Hepatocyte (in vitro differentiated cells): Measurements from ENCODE around the gene COL5A1. TPM values are rescaled to one million over a fixed set of nuclear protein-coding genes. Genes with fewer than 3 reads are reported as not detected.

Source experiments
- DNase-seq: peaks from one replicate; pipeline ENCODE4 v3.0.0-alpha.2; 2016; ENCODE audit warnings: low spot score
- H2AFZ ChIP-seq: fragments of 200-600 bp; sonication (generic); 2 replicates; pipeline ENCODE4 v1.6.0; 2016; ENCODE audit warnings: antibody characterized with exemption, mild to moderate bottlenecking
- H3K27ac ChIP-seq: fragments of 200-600 bp; sonication (generic); 2 replicates; pipeline ENCODE4 v1.5.1; 2016; ENCODE audit warnings: mild to moderate bottlenecking
- H3K27me3 ChIP-seq: fragments of 200-600 bp; sonication (generic); 2 replicates; pipeline ENCODE4 v1.6.1; 2016
- H3K36me3 ChIP-seq: fragments of 200-600 bp; sonication (generic); replicated peaks from 2 replicates; pipeline ENCODE4 v1.5.1; 2016; ENCODE audit warnings: low read depth; ENCODE audit not compliant: insufficient read depth
- H3K4me1 ChIP-seq: fragments of 200-600 bp; sonication (generic); 2 replicates; pipeline ENCODE4 v1.5.1; 2016; ENCODE audit warnings: mild to moderate bottlenecking, moderate library complexity; ENCODE audit not compliant: insufficient read depth
- H3K4me2 ChIP-seq: fragments of 200-600 bp; sonication (generic); 2 replicates; pipeline ENCODE4 v1.6.0; 2016
- H3K4me3 ChIP-seq: fragments of 200-600 bp; sonication (generic); 2 replicates; pipeline ENCODE4 v1.5.1; 2016; ENCODE audit warnings: mild to moderate bottlenecking
- H3K79me2 ChIP-seq: fragments of 200-600 bp; sonication (generic); 2 replicates; pipeline ENCODE4 v1.6.0; 2017; ENCODE audit warnings: mild to moderate bottlenecking
- H3K9me2 ChIP-seq: fragments of 200-600 bp; sonication (generic); replicated peaks from 2 replicates; pipeline ENCODE4 v1.6.0; 2017; ENCODE audit warnings: mild to moderate bottlenecking; ENCODE audit not compliant: insufficient read depth
- H3K9me3 ChIP-seq: fragments of 200-600 bp; sonication (generic); 2 replicates; pipeline ENCODE4 v1.5.1; 2016; ENCODE audit warnings: low read depth, mild to moderate bottlenecking
- H4K20me1 ChIP-seq: fragments of 200-600 bp; sonication (generic); 2 replicates; pipeline ENCODE4 v1.6.0; 2016; ENCODE audit warnings: mild to moderate bottlenecking; ENCODE audit not compliant: insufficient read depth, poor library complexity, severe bottlenecking
- CTCF ChIP-seq: fragments of 200-600 bp; sonication (generic); IDR thresholded peaks from 2 replicates; pipeline ENCODE4 v1.5.1; 2016; ENCODE audit warnings: antibody characterized with exemption, mild to moderate bottlenecking; ENCODE audit not compliant: poor library complexity
- EZH2 ChIP-seq: fragments of 200-600 bp; sonication (generic); IDR thresholded peaks from 2 replicates; pipeline ENCODE4 v1.6.1; 2016; ENCODE audit warnings: antibody characterized with exemption, mild to moderate bottlenecking, borderline replicate concordance
- EZH2phosphoT487 ChIP-seq: fragments of 200-600 bp; sonication (generic); IDR thresholded peaks from one replicate; pipeline ENCODE4 v1.6.1; 2018; ENCODE audit warnings: antibody characterized with exemption, mild to moderate bottlenecking, low read depth, moderate library complexity; ENCODE audit not compliant: unreplicated experiment, severe bottlenecking
- WGBS: methylation state at CpG from one replicate; pipeline ENCODE4 v1.1.6; 2016; ENCODE audit warnings: low lambda C conversion rate; ENCODE audit errors: missing lambda C conversion rate; 5-methylcytosine and 5-hydroxymethylcytosine counted together
- polyA plus RNA-seq: library from polyadenylated mRNA; unstranded; fragments of >200 nt; fragmentation: Nextera tagmentation; extraction: Ambion mirVana; gene quantifications from 2 replicates; pipeline ENCODE4 v1.2.1, GENCODE V29; 2016
- total RNA-seq: library from RNA; depleted of rRNA; stranded (reverse); fragments of >200 nt; gene quantifications from 2 replicates; pipeline ENCODE4 v1.2.3, GENCODE V29; 2014

Gene COL5A1
- total and polyA plus RNA-seq, 2 experiments from 2014 or later, result 342 to 347 TPM

- Histone ChIP-seq H3K9me3 (no peaks in the 10 kb centered on the region), H3K36me3 (no peaks in the 10 kb centered on the region), H2AFZ (no peak overlapping the region), H4K20me1 (no peaks in the 10 kb centered on the region), H3K4me2 (no peak overlapping the region), H3K4me3 (no peak overlapping the region), H3K27ac (no peak overlapping the region), H3K9me2 (no peaks in the 10 kb centered on the region), H3K4me1 (no peaks in the 10 kb centered on the region), H3K27me3 (no peaks in the 10 kb centered on the region), H3K79me2 (no peaks in the 10 kb centered on the region)
- no peak for DNase-seq
- 86% methylated on average over 8 of the region's 8 CpGs for WGBS
- TF ChIP-seq EZH2 (no peak), CTCF (no peak), EZH2phosphoT487 (no peak)
These were observed 203.2 kb downstream of the COL5A1 start for GRCh38 chr9:134844821-134845220.

- 87% methylated on average over 16 of the region's 16 CpGs for WGBS
- no peaks in the 10 kb centered on the region for H4K20me1 ChIP-seq
- H3K9me2 ChIP-seq, result no peaks in the 10 kb centered on the region
- H3K9me3 ChIP-seq, result no peaks in the 10 kb centered on the region
- H3K36me3 ChIP-seq, result no peaks in the 10 kb centered on the region
- no peak overlapping the region for H3K27ac ChIP-seq
- no peak overlapping the region for H3K4me2 ChIP-seq
- no peak for TF ChIP-seq EZH2phosphoT487
- TF ChIP-seq CTCF, result no peak
- TF ChIP-seq EZH2, result no peak
- no peaks in the 10 kb centered on the region for H3K27me3 ChIP-seq
- H3K4me3 ChIP-seq, result no peak overlapping the region
- H3K4me1 ChIP-seq, result no peaks in the 10 kb centered on the region
- no peaks in the 10 kb centered on the region for H3K79me2 ChIP-seq
- DNase-seq, result no peak
- no peak overlapping the region for H2AFZ ChIP-seq
These were observed 204.6 kb downstream of the COL5A1 start for GRCh38 chr9:134846187-134846586.

- no peaks in the 10 kb centered on the region for H3K4me1 ChIP-seq
- no peak overlapping the region for H3K27ac ChIP-seq
- H3K79me2 ChIP-seq, result no peaks in the 10 kb centered on the region
- WGBS, result 87% methylated on average over 1 of the region's 1 CpG
- no peaks in the 10 kb centered on the region for H3K9me2 ChIP-seq
- no peak for TF ChIP-seq EZH2phosphoT487
- no peak for TF ChIP-seq EZH2
- TF ChIP-seq CTCF, result no peak
- DNase-seq, result no peak
- no peaks in the 10 kb centered on the region for H4K20me1 ChIP-seq
- no peak overlapping the region for H2AFZ ChIP-seq
- no peaks in the 10 kb centered on the region for H3K27me3 ChIP-seq
- H3K36me3 ChIP-seq, result no peaks in the 10 kb centered on the region
- H3K4me2 ChIP-seq, result no peak overlapping the region
- H3K4me3 ChIP-seq, result no peak overlapping the region
- no peaks in the 10 kb centered on the region for H3K9me3 ChIP-seq
These were observed 205.1 kb downstream of the COL5A1 start for GRCh38 chr9:134846699-134847098.

- no peaks in the 10 kb centered on the region for H3K4me1 ChIP-seq
- no peak for DNase-seq
- H3K36me3 ChIP-seq, result no peaks in the 10 kb centered on the region
- no peaks in the 10 kb centered on the region for H4K20me1 ChIP-seq
- no peak overlapping the region for H3K4me3 ChIP-seq
- H3K79me2 ChIP-seq, result no peaks in the 10 kb centered on the region
- H3K27me3 ChIP-seq, result no peaks in the 10 kb centered on the region
- no peak for TF ChIP-seq CTCF
- no peak for TF ChIP-seq EZH2
- no peak for TF ChIP-seq EZH2phosphoT487
- no peak overlapping the region for H2AFZ ChIP-seq
- H3K9me2 ChIP-seq, result no peaks in the 10 kb centered on the region
- no peak overlapping the region for H3K27ac ChIP-seq
- no peaks in the 10 kb centered on the region for H3K9me3 ChIP-seq
- 96% methylated on average over 3 of the region's 3 CpGs for WGBS
- no peak overlapping the region for H3K4me2 ChIP-seq
These were observed 205.5 kb downstream of the COL5A1 start for GRCh38 chr9:134847138-134847537.
